Measurements from ENCODE around the gene CCDC88B. TPM values are rescaled to one million over a fixed set of nuclear protein-coding genes. Genes with fewer than 3 reads are reported as not detected.

Gene CCDC88B
- total RNA-seq, 1 experiment from 2014 or later = 11.2 TPM

- Histone ChIP-seq H3K56ac (ENCODE audit: insufficient read length, low read depth, low read length) (no peak overlapping the region), H2AFZ (ENCODE audit: low read length) (no peak overlapping the region), H3K9me3 (ENCODE audit: control insufficient read depth, low read depth, low read length) (no peaks in the 10 kb centered on the region), H4K5ac (ENCODE audit: insufficient read length, low read depth, low read length) (no peak overlapping the region), H4K91ac (ENCODE audit: insufficient read length, low read depth, low read length) (no peak overlapping the region), H3K27ac (ENCODE audit: insufficient read length, low read depth, low read length) (no peak overlapping the region), H4K20me1 (ENCODE audit: control insufficient read depth, insufficient read depth, insufficient read length) (no peaks in the 10 kb centered on the region), H3K4me2 (ENCODE audit: insufficient read depth, insufficient read length, low read length) (no peak overlapping the region), H3K27me3 (ENCODE audit: insufficient read depth, low read length) (no peaks in the 10 kb centered on the region), H2BK20ac (ENCODE audit: low read depth, low read length, poor library complexity, severe bottlenecking) (no peak overlapping the region), H3K18ac (ENCODE audit: insufficient read length, low read depth, low read length) (no peak overlapping the region), H3K14ac (ENCODE audit: insufficient read depth, low read length) (no peak overlapping the region), H3K9ac (ENCODE audit: extremely low read depth, insufficient read length, low read length) (no peak overlapping the region), H3K23ac (ENCODE audit: insufficient read length, low read depth, low read length) (no peak overlapping the region), H2AK5ac (ENCODE audit: insufficient read length, low read length) (no peak overlapping the region), H2BK12ac (ENCODE audit: insufficient read length, low read depth, low read length) (no peak overlapping the region), H3K4ac (ENCODE audit: low read depth, low read length) (no peak overlapping the region), H3T11ph (ENCODE audit: low read length) (no peak overlapping the region), H2BK5ac (ENCODE audit: insufficient read length, low read length) (no peak overlapping the region), H4K8ac (replicated peaks; ENCODE audit: insufficient read length, low read depth, low read length) (no peak overlapping the region), H2BK120ac (ENCODE audit: low read depth, low read length, poor library complexity, severe bottlenecking) (no peak overlapping the region), H3K23me2 (ENCODE audit: insufficient read length, low read depth, low read length, poor library complexity, severe bottlenecking) (peaks cover 3% of the 10 kb centered on the region), H3K79me1 (ENCODE audit: insufficient read depth, low read depth, low read length, poor library complexity, severe bottlenecking) (no peaks in the 10 kb centered on the region), H3K4me1 (ENCODE audit: insufficient read depth, low read length) (no peaks in the 10 kb centered on the region), H2BK15ac (ENCODE audit: low read depth, low read length) (no peak overlapping the region), H3K79me2 (ENCODE audit: insufficient read depth, low read length) (peaks cover 4% of the 10 kb centered on the region; the same call in 1 of the 2 replicates)
- Mint-ChIP-seq H3K27ac (peak overlapping the region in 2 of 3 experiments; percentile 76 to 95; a peak in 5 of 7 replicates), H3K27me3 (ENCODE audit: low read depth) (no peaks in the 10 kb centered on the region), H3K4me3 (peak overlapping the region in 1 of 2 experiments; percentile 29; a peak in 2 of 5 replicates), H3K36me3 (ENCODE audit: insufficient read depth in 1 of 3, low read depth in 3 of 3) (peaks cover 18 to 41% (median 20%) of the 10 kb centered on the region in 3 experiments; a peak in 6 of 7 replicates), H3K9me3 (no peaks in the 10 kb centered on the region), H3K4me1 (peaks cover 11 to 13% of the 10 kb centered on the region in 2 experiments)
- peak; percentile 49 for TF ChIP-seq CTCF (conservative IDR thresholded peaks at IDR 0.05)
- DNase-seq = no peak
- no CpG with 5 or more reads among the region's 19 CpGs for WGBS (ENCODE audit: extremely low coverage, insufficient read length, low lambda C conversion rate)
These were observed 25.7 kb upstream of the CCDC88B start for GRCh38 chr11:64314146-64314804.

Data from H9 (cell line).